ENCODE measurements around the gene CTF1.

CTF1 gene

DNA sequence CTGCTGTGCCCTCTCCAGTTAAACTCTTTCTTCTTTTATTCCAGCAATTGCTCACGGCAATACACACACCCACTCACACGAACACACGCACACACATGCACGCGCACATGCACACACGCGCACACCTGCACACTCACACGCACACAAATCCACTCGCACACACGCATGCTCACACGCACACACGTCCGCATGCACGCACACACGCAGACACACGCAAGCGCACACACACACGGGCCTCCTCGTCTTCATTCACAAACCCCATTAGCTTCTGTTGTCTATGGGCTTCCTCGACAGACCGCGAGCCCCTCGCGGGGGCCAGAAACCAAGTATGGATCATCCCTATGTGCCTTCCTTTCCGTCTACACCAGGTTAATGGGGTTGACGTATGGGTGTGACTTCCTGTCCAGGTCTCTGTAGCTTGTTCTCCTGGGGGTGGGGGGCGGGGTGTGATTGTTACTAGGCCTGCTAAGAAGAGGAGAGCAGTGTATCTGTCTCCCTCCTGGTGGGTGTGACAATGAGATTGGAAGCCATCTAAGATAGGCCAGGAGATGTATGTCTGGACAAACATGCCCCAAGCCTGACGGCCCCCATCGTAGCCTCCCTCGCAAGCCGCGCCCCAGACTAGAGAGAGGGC is 670 bp upstream of the CTF1 start:
- H3K27me3 ChIP-seq (ENCODE audit: insufficient read depth, insufficient read length) = peaks cover 13% of the 10 kb centered on the region
- H3K9ac ChIP-seq (ENCODE audit: insufficient read length, low read depth) = peak overlapping the region; percentile 78
- no peak for TF ChIP-seq ZNF274 (IDR thresholded peaks at IDR 0.05; ENCODE audit: low read depth, low read length)
- no peaks in the 10 kb centered on the region for H3K9me3 ChIP-seq (ENCODE audit: insufficient read depth, low read length)
- peaks cover 17% of the 10 kb centered on the region for H3K36me3 ChIP-seq (ENCODE audit: insufficient read depth, insufficient read length, low read length)
- H3K4me3 ChIP-seq (ENCODE audit: insufficient read length, low read depth) = peak overlapping the region; percentile 63
- DNase-seq (ENCODE audit: low read depth, low spot score) = no peak
- peaks cover 8% of the 10 kb centered on the region for H3K4me1 ChIP-seq (ENCODE audit: insufficient read depth, insufficient read length)

DNA sequence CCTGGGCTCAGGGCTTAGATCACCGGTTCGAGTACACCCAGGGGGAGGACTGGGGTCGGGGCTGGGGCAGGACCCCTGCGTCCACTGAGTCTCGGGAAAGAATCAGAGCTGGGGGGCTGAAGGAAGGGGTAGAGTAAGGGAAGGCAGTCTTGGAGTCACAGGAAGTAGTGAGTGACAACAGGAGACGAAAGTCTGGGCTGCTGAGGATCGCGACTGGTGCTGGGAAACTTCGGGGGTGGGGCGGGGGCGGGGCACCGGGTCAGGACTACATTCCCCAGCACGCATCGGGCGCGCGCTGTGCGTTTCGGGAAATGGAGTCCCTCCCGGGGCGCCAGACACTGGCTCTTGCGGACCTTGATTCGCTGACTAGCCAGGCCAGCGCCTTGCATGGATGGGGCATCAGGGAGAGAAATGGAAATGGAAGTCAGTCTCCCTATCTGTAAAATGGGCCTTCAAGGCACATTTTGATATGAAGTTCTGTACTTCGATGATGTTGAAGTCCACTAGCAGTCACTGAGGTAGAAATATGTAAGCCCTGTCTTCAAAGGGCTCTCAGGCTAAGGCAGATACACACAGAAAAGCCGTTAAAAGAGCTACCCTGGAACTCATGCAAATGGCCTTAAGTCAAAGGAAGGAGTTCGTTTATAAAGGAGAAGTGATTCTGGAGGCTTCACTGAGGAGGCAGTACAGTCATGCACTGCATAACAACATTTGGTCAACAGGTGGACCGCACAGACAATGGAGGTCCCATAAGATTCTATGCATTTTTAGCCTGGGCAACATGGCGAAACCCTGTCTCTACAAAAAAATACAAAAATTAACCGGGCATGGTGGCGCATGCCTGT is 697 bp downstream of the CTF1 start:
- Histone ChIP-seq H3K27me3 (ENCODE audit: insufficient read depth, insufficient read length) (peaks cover 13% of the 10 kb centered on the region), H3K36me3 (ENCODE audit: insufficient read depth, insufficient read length, low read length) (peaks cover 10% of the 10 kb centered on the region), H3K4me3 (ENCODE audit: insufficient read length, low read depth) (peak overlapping the region; percentile 63), H3K9ac (ENCODE audit: insufficient read length, low read depth) (peak overlapping the region; percentile 78), H3K9me3 (ENCODE audit: insufficient read depth, low read length) (no peaks in the 10 kb centered on the region), H3K4me1 (ENCODE audit: insufficient read depth, insufficient read length) (peaks cover 8% of the 10 kb centered on the region)
- peak; percentile 90 for DNase-seq (ENCODE audit: low read depth, low spot score)
- no peak for TF ChIP-seq ZNF274 (IDR thresholded peaks at IDR 0.05; ENCODE audit: low read depth, low read length)

DNA sequence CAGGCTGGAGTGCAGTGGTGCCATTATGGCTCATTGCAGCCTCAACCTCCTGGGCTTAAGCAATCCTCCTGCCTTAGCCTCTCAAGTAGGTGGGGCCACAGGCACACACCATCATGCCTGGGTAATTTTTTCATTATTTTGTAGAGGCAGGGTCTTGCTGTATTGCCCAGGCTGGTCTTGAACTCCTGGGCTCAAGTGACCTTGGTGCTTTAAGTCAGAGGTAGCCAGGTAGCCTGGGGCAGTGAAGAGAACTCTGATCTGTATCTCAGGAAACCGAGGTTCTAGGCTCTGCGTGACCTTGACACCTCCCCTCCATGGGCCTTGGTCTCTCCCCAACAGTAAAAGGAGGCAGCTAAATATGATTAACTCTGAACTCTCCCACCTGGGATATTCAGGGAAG is 3.4 kb downstream of the CTF1 start:
- TF ChIP-seq ZNF274 (IDR thresholded peaks at IDR 0.05; ENCODE audit: low read depth, low read length) (no peak), SUZ12 (IDR thresholded peaks at IDR 0.05; ENCODE audit: extremely low read depth, insufficient read depth, insufficient read length) (no peak), YY1 (IDR thresholded peaks at IDR 0.05; ENCODE audit: insufficient read depth, insufficient read length) (no peak)
- no peak for DNase-seq (ENCODE audit: low read depth, low spot score)

DNA sequence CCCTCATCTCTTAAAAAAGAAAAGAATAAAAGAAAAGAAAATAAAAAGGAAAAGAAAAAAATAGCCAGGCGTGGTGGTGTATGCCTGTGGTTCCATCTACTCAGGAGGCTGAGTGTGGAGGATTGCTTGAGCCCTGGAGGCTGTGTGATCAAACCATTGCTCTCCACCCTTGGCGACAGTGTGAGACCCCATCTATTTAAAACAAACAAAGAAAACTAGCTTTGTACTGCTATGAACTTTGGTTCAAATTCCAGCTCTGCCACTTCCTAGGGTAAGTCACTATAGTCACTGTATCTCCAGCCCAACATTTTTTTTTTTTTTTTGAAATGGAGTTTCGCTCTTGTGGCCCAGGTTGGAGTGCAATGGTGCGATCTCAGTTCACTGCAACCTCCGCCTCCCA is 4.2 kb downstream of the CTF1 start:
- TF ChIP-seq ZNF274 (IDR thresholded peaks at IDR 0.05; ENCODE audit: low read depth, low read length) (no peak), YY1 (IDR thresholded peaks at IDR 0.05; ENCODE audit: insufficient read depth, insufficient read length) (no peak), SUZ12 (IDR thresholded peaks at IDR 0.05; ENCODE audit: extremely low read depth, insufficient read depth, insufficient read length) (no peak)
- Histone ChIP-seq H3K36me3 (ENCODE audit: insufficient read depth, insufficient read length, low read length) (peaks cover 7% of the 10 kb centered on the region), H3K9me3 (ENCODE audit: insufficient read depth, low read length) (no peaks in the 10 kb centered on the region), H3K27me3 (ENCODE audit: insufficient read depth, insufficient read length) (no peaks in the 10 kb centered on the region), H3K4me1 (ENCODE audit: insufficient read depth, insufficient read length) (peaks cover 5% of the 10 kb centered on the region), H3K4me3 (ENCODE audit: insufficient read length, low read depth) (no peak overlapping the region), H3K9ac (ENCODE audit: insufficient read length, low read depth) (no peak overlapping the region)
- no peak for DNase-seq (ENCODE audit: low read depth, low spot score)

More for the DNA sequence above, 3.4 kb downstream of the CTF1 start:
- Histone ChIP-seq H3K9me3 (ENCODE audit: insufficient read depth, low read length) (no peaks in the 10 kb centered on the region), H3K4me1 (ENCODE audit: insufficient read depth, insufficient read length) (peaks cover 7% of the 10 kb centered on the region), H3K4me3 (ENCODE audit: insufficient read length, low read depth) (no peak overlapping the region), H3K27me3 (ENCODE audit: insufficient read depth, insufficient read length) (peaks cover 4% of the 10 kb centered on the region), H3K9ac (ENCODE audit: insufficient read length, low read depth) (no peak overlapping the region), H3K36me3 (ENCODE audit: insufficient read depth, insufficient read length, low read length) (peaks cover 7% of the 10 kb centered on the region)

DNA sequence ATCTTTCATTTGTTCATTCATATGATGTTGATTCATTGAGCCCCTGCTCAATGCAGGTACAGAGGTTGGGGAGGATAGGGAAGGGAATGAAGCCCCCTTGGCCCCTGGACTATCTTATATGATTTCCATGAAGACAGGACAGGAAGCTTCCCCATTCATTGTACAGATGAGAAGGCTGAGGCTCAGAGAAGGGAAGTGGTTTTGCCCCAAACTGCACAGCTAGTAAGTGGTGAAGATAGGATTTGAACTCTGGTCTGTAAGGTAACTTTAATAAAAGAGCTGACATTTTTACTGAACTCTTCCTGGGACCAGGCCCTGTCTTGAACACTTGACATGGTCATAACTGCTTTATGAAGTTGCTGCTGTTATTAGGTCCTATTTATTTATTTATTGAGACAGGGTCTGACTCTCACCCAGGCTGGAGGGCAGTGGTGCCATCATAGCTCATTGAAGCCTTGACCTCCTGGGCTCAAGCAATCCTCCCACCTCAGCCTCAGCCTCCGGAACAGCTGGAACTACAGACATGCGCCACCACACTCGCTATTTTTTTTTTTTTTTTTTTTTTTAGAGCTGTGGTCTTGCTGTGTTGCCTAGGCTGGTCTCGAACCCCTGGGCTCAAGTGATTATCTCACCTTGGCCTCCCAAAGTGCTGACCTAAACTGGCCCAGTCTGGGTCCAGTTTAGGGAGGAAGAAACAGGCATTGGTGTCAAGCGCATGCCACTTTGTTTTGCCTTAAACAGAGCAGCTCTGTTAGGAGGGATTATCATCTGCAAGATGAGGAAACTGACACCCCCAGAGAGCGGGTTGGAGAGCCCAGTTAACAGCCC is 5.0 kb downstream of the CTF1 start:
- Histone ChIP-seq H3K4me3 (ENCODE audit: insufficient read length, low read depth) (peak overlapping the region; percentile 52), H3K4me1 (ENCODE audit: insufficient read depth, insufficient read length) (peaks cover 3% of the 10 kb centered on the region), H3K9ac (ENCODE audit: insufficient read length, low read depth) (peak overlapping the region; percentile 84), H3K27me3 (ENCODE audit: insufficient read depth, insufficient read length) (no peaks in the 10 kb centered on the region), H3K36me3 (ENCODE audit: insufficient read depth, insufficient read length, low read length) (peaks cover 7% of the 10 kb centered on the region), H3K9me3 (ENCODE audit: insufficient read depth, low read length) (no peaks in the 10 kb centered on the region)
- DNase-seq (ENCODE audit: low read depth, low spot score) = no peak
- TF ChIP-seq ZNF274 (IDR thresholded peaks at IDR 0.05; ENCODE audit: low read depth, low read length) = no peak
- no peak for TF ChIP-seq SUZ12 (IDR thresholded peaks at IDR 0.05; ENCODE audit: extremely low read depth, insufficient read depth, insufficient read length)
- no peak for TF ChIP-seq YY1 (IDR thresholded peaks at IDR 0.05; ENCODE audit: insufficient read depth, insufficient read length)

DNA sequence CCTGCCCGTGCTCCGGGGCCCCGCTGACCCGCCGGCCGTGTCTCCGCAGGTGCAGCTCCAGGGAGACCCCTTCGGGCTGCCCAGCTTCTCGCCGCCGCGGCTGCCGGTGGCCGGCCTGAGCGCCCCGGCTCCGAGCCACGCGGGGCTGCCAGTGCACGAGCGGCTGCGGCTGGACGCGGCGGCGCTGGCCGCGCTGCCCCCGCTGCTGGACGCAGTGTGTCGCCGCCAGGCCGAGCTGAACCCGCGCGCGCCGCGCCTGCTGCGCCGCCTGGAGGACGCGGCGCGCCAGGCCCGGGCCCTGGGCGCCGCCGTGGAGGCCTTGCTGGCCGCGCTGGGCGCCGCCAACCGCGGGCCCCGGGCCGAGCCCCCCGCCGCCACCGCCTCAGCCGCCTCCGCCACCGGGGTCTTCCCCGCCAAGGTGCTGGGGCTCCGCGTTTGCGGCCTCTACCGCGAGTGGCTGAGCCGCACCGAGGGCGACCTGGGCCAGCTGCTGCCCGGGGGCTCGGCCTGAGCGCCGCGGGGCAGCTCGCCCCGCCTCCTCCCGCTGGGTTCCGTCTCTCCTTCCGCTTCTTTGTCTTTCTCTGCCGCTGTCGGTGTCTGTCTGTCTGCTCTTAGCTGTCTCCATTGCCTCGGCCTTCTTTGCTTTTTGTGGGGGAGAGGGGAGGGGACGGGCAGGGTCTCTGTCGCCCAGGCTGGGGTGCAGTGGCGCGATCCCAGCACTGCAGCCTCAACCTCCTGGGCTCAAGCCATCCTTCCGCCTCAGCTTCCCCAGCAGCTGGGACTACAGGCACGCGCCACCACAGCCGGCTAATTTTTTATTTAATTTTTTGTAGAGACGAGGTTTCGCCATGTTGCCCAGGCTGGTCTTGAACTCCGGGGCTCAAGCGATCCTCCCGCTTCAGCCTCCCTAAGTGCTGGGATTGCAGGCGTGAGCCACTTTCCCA is 5.9 kb downstream of the CTF1 start:
- no peak for TF ChIP-seq YY1 (IDR thresholded peaks at IDR 0.05; ENCODE audit: insufficient read depth, insufficient read length)
- no peak for TF ChIP-seq ZNF274 (IDR thresholded peaks at IDR 0.05; ENCODE audit: low read depth, low read length)
- TF ChIP-seq SUZ12 (IDR thresholded peaks at IDR 0.05; ENCODE audit: extremely low read depth, insufficient read depth, insufficient read length) = no peak
- Histone ChIP-seq H3K9ac (ENCODE audit: insufficient read length, low read depth) (peak overlapping the region; percentile 84), H3K4me3 (ENCODE audit: insufficient read length, low read depth) (peak overlapping the region; percentile 52), H3K27me3 (ENCODE audit: insufficient read depth, insufficient read length) (no peaks in the 10 kb centered on the region), H3K9me3 (ENCODE audit: insufficient read depth, low read length) (no peaks in the 10 kb centered on the region), H3K36me3 (ENCODE audit: insufficient read depth, insufficient read length, low read length) (peaks cover 7% of the 10 kb centered on the region), H3K4me1 (ENCODE audit: insufficient read depth, insufficient read length) (peaks cover 6% of the 10 kb centered on the region)
- DNase-seq (ENCODE audit: low read depth, low spot score) = no peak

Data from NT2/D1 (cell line).